HEK293 (cell line): ENCODE measurements around the gene SH3PXD2B.

ENCODE experiments used
- CTCF ChIP-seq: fragments of 450-650 bp; formaldehyde crosslinking; IDR thresholded peaks from 2 replicates; pipeline ENCODE4 v1.5.1; 2016; ENCODE audit warnings: missing biosample characterization, missing genetic modification characterization
- KLF16 ChIP-seq: fragments of 450-650 bp; formaldehyde crosslinking; IDR thresholded peaks from 2 replicates; pipeline ENCODE4 v1.5.1; 2017; ENCODE audit warnings: missing biosample characterization, missing genetic modification characterization
- ZNF488 ChIP-seq: fragments of 450-650 bp; formaldehyde crosslinking; IDR thresholded peaks from 2 replicates; pipeline ENCODE4 v1.5.1; 2016; ENCODE audit warnings: missing biosample characterization, missing genetic modification characterization
- ZNF530 ChIP-seq: fragments of 450-650 bp; formaldehyde crosslinking; IDR thresholded peaks from 2 replicates; pipeline ENCODE4 v1.5.1; 2016; ENCODE audit warnings: low read depth, missing biosample characterization, missing genetic modification characterization
- TF ChIP-seq, protein P1 (sequence below): fragments of 450-650 bp; formaldehyde crosslinking; conservative IDR thresholded peaks from 2 replicates; pipeline ENCODE4 v1.5.1; 2016; ENCODE audit warnings: low read depth, missing biosample characterization, missing genetic modification characterization

- TF ChIP-seq CTCF (tag by site-specific recombination) (no peak), ZNF530 (no peak), ZNF488 (no peak), KLF16 (tag by site-specific recombination) (no peak)
- TF ChIP-seq, protein P1, sequence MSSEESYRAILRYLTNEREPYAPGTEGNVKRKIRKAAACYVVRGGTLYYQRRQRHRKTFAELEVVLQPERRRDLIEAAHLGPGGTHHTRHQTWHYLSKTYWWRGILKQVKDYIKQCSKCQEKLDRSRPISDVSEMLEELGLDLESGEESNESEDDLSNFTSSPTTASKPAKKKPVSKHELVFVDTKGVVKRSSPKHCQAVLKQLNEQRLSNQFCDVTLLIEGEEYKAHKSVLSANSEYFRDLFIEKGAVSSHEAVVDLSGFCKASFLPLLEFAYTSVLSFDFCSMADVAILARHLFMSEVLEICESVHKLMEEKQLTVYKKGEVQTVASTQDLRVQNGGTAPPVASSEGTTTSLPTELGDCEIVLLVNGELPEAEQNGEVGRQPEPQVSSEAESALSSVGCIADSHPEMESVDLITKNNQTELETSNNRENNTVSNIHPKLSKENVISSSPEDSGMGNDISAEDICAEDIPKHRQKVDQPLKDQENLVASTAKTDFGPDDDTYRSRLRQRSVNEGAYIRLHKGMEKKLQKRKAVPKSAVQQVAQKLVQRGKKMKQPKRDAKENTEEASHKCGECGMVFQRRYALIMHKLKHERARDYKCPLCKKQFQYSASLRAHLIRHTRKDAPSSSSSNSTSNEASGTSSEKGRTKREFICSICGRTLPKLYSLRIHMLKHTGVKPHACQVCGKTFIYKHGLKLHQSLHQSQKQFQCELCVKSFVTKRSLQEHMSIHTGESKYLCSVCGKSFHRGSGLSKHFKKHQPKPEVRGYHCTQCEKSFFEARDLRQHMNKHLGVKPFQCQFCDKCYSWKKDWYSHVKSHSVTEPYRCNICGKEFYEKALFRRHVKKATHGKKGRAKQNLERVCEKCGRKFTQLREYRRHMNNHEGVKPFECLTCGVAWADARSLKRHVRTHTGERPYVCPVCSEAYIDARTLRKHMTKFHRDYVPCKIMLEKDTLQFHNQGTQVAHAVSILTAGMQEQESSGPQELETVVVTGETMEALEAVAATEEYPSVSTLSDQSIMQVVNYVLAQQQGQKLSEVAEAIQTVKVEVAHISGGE (tag by site-specific recombination) = 0 out of 2 replicates have a peak, but pooled peaks have one; percentile 8
These were observed 151.2 kb downstream of the SH3PXD2B start for GRCh38 chr5:172303162-172303561.
